Neural progenitor cell (in vitro differentiated cells): Measurements from ENCODE around the gene GREB1L.

ENCODE experiments used
- EZH2 ChIP-seq: fragments of 200-600 bp; sonication (generic); IDR thresholded peaks from 2 replicates; pipeline ENCODE4 v1.6.1; 2017; ENCODE audit warnings: antibody characterized with exemption, mild to moderate bottlenecking, moderate library complexity
- TF ChIP-seq, protein P1 (sequence below): fragments of 200-600 bp; sonication (generic); IDR thresholded peaks from 2 replicates; pipeline ENCODE4 v1.5.1; 2017; ENCODE audit warnings: antibody characterized with exemption, mild to moderate bottlenecking

DNA sequence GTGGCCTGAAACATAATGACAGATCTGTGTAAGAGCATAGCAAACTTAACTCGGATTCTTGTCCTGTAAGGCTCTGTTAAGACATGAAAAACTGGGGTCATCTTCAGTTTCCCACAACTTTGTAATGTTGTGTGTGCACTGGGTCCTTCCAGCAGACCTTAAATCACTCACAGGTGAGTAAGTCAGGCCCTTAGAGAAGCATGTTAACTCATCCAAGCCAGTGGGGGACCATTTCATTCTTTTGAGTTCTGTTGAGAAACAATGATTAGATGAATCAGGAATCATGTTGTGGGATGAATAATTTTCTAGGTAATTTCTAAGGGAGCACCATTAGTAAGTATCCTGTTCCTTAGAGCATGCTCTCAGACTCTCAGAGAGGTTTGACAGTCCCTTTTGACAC, 191.4 kb downstream of the GREB1L start:
- TF ChIP-seq, protein P1, sequence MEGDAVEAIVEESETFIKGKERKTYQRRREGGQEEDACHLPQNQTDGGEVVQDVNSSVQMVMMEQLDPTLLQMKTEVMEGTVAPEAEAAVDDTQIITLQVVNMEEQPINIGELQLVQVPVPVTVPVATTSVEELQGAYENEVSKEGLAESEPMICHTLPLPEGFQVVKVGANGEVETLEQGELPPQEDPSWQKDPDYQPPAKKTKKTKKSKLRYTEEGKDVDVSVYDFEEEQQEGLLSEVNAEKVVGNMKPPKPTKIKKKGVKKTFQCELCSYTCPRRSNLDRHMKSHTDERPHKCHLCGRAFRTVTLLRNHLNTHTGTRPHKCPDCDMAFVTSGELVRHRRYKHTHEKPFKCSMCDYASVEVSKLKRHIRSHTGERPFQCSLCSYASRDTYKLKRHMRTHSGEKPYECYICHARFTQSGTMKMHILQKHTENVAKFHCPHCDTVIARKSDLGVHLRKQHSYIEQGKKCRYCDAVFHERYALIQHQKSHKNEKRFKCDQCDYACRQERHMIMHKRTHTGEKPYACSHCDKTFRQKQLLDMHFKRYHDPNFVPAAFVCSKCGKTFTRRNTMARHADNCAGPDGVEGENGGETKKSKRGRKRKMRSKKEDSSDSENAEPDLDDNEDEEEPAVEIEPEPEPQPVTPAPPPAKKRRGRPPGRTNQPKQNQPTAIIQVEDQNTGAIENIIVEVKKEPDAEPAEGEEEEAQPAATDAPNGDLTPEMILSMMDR = no peak
- no peak for TF ChIP-seq EZH2
